Neuronal stem cell (in vitro differentiated cells): Measurements from ENCODE around the gene SLC39A11.
"Not testable (repeated sequence)": the region's sequence is repeated elsewhere in the genome, so short reads cannot be mapped to it uniquely, and the experiment has no call there.

Source experiments
- DNase-seq: peaks from one replicate; pipeline ENCODE4 v3.0.0-alpha.2; 2013; ENCODE audit warnings: low spot score
- H2AFZ ChIP-seq: one replicate; pipeline ENCODE4 v1.6.1; 2013; ENCODE audit warnings: mild to moderate bottlenecking, low read length, inconsistent platforms
- H2AK5ac ChIP-seq: 2 replicates; pipeline ENCODE4 v1.6.1; 2013; ENCODE audit warnings: low read depth, mild to moderate bottlenecking, inconsistent platforms, low read length, moderate library complexity, mixed read lengths
- H2BK120ac ChIP-seq: 2 replicates; pipeline ENCODE4 v1.6.1; 2013; ENCODE audit warnings: low read depth, mild to moderate bottlenecking, inconsistent platforms, low read length, moderate library complexity, mixed read lengths
- H2BK12ac ChIP-seq: one replicate; pipeline ENCODE4 v1.6.1; 2013; ENCODE audit warnings: low read length, inconsistent platforms
- H2BK15ac ChIP-seq: 2 replicates; pipeline ENCODE4 v1.6.1; 2013; ENCODE audit warnings: mild to moderate bottlenecking, low read length, inconsistent platforms, mixed read lengths
- H2BK5ac ChIP-seq: one replicate; pipeline ENCODE4 v1.6.1; 2013; ENCODE audit warnings: inconsistent platforms, mild to moderate bottlenecking, low read length, moderate library complexity
- H3K14ac ChIP-seq: one replicate; pipeline ENCODE4 v1.6.1; 2013; ENCODE audit warnings: low read length, inconsistent platforms
- H3K18ac ChIP-seq: 2 replicates; pipeline ENCODE4 v1.6.1; 2013; ENCODE audit warnings: low read length, inconsistent platforms
- H3K23ac ChIP-seq: 2 replicates; pipeline ENCODE4 v1.6.1; 2013; ENCODE audit warnings: low read depth, mild to moderate bottlenecking, mixed read lengths, low read length, inconsistent platforms; ENCODE audit not compliant: poor library complexity
- H3K27ac ChIP-seq: replicated peaks from 3 replicates; pipeline ENCODE4 v1.5.1; 2013; ENCODE audit warnings: low read length, inconsistent platforms
- H3K27me3 ChIP-seq, 3 experiments: 2 replicates each; pipeline ENCODE4 v1.6.1; 2013; ENCODE audit warnings: low read length in 3 of 3, mild to moderate bottlenecking in 2 of 3, inconsistent platforms in 1 of 3, low read depth in 1 of 3, mixed read lengths in 1 of 3, moderate library complexity in 1 of 3; ENCODE audit not compliant: control insufficient read depth in 3 of 3, insufficient read depth in 3 of 3
- H3K36me3 ChIP-seq, 2 donors: replicated peaks in 1 of 2; 2 replicates each; pipeline ENCODE4 v1.6.1; 2013; ENCODE audit warnings: low read length in 2 of 2; ENCODE audit not compliant: control insufficient read depth in 2 of 2, insufficient read depth in 2 of 2
- H3K4ac ChIP-seq: 2 replicates; pipeline ENCODE4 v1.6.1; 2013; ENCODE audit warnings: inconsistent platforms, mild to moderate bottlenecking, low read length, moderate library complexity
- H3K4me1 ChIP-seq, 2 donors: 1 replicate in 1 of 2; 2 replicates in 1 of 2; pipeline ENCODE4 v1.6.1; 2013; ENCODE audit warnings: low read length in 2 of 2, low read depth in 1 of 2; ENCODE audit not compliant: control insufficient read depth in 2 of 2, insufficient read depth in 1 of 2
- H3K4me2 ChIP-seq: one replicate; pipeline ENCODE4 v1.6.1; 2013; ENCODE audit warnings: mild to moderate bottlenecking, low read length, inconsistent platforms; ENCODE audit not compliant: insufficient read depth, poor library complexity, severe bottlenecking
- H3K4me3 ChIP-seq, 2 donors: 2 replicates each; pipeline ENCODE4 v1.5.1; 2013; ENCODE audit warnings: low read length in 2 of 2, mild to moderate bottlenecking in 2 of 2, inconsistent platforms in 1 of 2, moderate library complexity in 1 of 2
- H3K79me1 ChIP-seq: one replicate; pipeline ENCODE4 v1.6.1; 2013; ENCODE audit warnings: low read depth, mild to moderate bottlenecking, inconsistent platforms, low read length, moderate library complexity
- H3K9ac ChIP-seq: one replicate; pipeline ENCODE4 v1.6.1; 2013; ENCODE audit warnings: mild to moderate bottlenecking, low read depth, low read length, inconsistent platforms; ENCODE audit not compliant: poor library complexity
- H3K9me3 ChIP-seq, 2 donors: replicated peaks in 1 of 2; 2 replicates each; pipeline versions ENCODE3 to v1.6.1; 2013; ENCODE audit warnings: low read length in 2 of 2, mild to moderate bottlenecking in 2 of 2, inconsistent platforms in 1 of 2, low read depth in 1 of 2, mixed read lengths in 1 of 2, moderate library complexity in 1 of 2; ENCODE audit not compliant: control insufficient read depth in 2 of 2, insufficient read depth in 1 of 2
- H4K8ac ChIP-seq: one replicate; pipeline ENCODE4 v1.6.1; 2013; ENCODE audit warnings: low read depth, mild to moderate bottlenecking, inconsistent platforms, low read length, moderate library complexity
- H4K91ac ChIP-seq: one replicate; pipeline ENCODE4 v1.6.1; 2013; ENCODE audit warnings: low read length, low read depth, mild to moderate bottlenecking, inconsistent platforms; ENCODE audit not compliant: poor library complexity
- WGBS, 2 donors: extraction: QIAGEN DNeasy Blood & Tissue Kit; methylation state at CpG; one replicate each; pipeline ENCODE4 v1.1.7; 2013; ENCODE audit warnings: missing lambda C conversion rate in 2 of 2, mixed read lengths in 1 of 2; ENCODE audit not compliant: insufficient read length in 2 of 2, insufficient replicate concordance in 1 of 2; ENCODE audit errors: extremely low coverage in 2 of 2; 5-methylcytosine and 5-hydroxymethylcytosine counted together

The SLC39A11 gene

DNA sequence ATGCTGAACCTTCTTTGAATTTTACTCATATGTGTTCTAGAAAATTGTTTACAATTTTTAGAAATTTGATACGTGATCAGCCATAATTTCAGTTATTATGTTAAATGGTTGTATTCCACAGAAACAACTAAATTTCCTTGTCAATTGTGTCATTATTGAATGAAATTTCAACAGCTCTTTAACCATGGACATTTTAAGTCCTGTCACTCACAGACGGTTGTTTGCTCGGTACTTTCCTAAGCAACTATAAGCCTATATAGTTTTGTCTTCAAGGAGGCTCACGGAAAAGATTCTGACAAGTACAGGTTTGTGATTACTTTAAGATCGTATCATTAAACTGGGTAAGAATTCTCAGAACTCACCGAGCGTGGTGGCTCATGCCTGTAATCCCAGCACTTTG, 31.8 kb downstream of the SLC39A11 start:
- Histone ChIP-seq H3K4me2 (no peak overlapping the region), H3K36me3 (no peaks in the 10 kb centered on the region), H2BK120ac (no peak overlapping the region), H2BK15ac (no peak overlapping the region), H2BK12ac (no peak overlapping the region), H3K27me3 (no peaks in the 10 kb centered on the region), H3K4me3 (no peak overlapping the region), H3K23ac (no peak overlapping the region), H3K79me1 (no peaks in the 10 kb centered on the region), H2BK5ac (no peak overlapping the region), H3K27ac (no peak overlapping the region), H4K8ac (no peak overlapping the region), H3K4me1 (no peaks in the 10 kb centered on the region), H2AK5ac (no peak overlapping the region), H3K18ac (no peak overlapping the region), H3K4ac (no peak overlapping the region), H4K91ac (no peak overlapping the region), H3K9ac (no peak overlapping the region), H3K9me3 (no peaks in the 10 kb centered on the region), H2AFZ (no peak overlapping the region), H3K14ac (no peak overlapping the region)
- no peak for DNase-seq
- WGBS, 2 donors = no CpG with 5 or more reads among the region's 7 CpGs

DNA sequence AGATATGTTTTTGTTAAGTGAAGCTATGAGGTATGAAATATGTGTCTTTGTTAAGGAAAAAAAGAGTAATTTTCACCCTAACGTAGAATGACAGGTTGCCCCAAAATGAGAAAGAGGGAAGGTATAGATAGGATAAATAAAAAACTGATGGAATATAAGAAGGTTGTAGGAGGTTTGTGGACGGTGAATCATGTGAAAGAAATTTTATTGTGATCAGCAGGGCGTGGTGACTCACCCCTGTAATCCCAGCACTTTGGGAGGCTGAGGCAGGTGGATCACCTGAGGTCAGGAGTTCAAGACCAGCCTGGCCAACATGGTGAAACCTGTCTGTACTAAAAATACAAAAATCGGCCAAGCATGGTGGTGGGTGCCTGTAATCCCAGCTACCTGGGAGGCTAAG, 32.8 kb downstream of the SLC39A11 start:
- H2BK120ac ChIP-seq, H2BK12ac ChIP-seq, H3K18ac ChIP-seq, H3K4me3 ChIP-seq, H3K14ac ChIP-seq, H2AFZ ChIP-seq, H3K79me1 ChIP-seq, H3K4me2 ChIP-seq, H4K8ac ChIP-seq, H3K4me1 ChIP-seq, H3K27ac ChIP-seq, H3K9ac ChIP-seq, H3K27me3 ChIP-seq, H3K4ac ChIP-seq, H3K23ac ChIP-seq, H4K91ac ChIP-seq, DNase-seq, H2BK5ac ChIP-seq, H2BK15ac ChIP-seq, H3K36me3 ChIP-seq, H2AK5ac ChIP-seq, H3K9me3 ChIP-seq: not testable (repeated sequence)
- 100% methylated on average over 1 of the region's 4 CpGs; no CpG with 5 or more reads in 1 of the 2 donors for WGBS, 2 donors

GRCh38 chr17:73058022-73058421, 34.5 kb downstream of the SLC39A11 start:
- no peak overlapping the region for H3K4me2 ChIP-seq
- no peak overlapping the region for H2AK5ac ChIP-seq
- no peak for DNase-seq
- no peak overlapping the region for H2BK120ac ChIP-seq
- H4K8ac ChIP-seq = no peak overlapping the region
- H3K27ac ChIP-seq = no peak overlapping the region
- no peaks in the 10 kb centered on the region for H3K9me3 ChIP-seq
- no peak overlapping the region for H3K14ac ChIP-seq
- H2BK12ac ChIP-seq = no peak overlapping the region
- no peak overlapping the region for H3K4ac ChIP-seq
- no CpG with 5 or more reads among the region's 6 CpGs for WGBS, 2 donors
- no peak overlapping the region for H2AFZ ChIP-seq
- no peaks in the 10 kb centered on the region for H3K36me3 ChIP-seq
- no peak overlapping the region for H3K4me3 ChIP-seq
- no peak overlapping the region for H2BK15ac ChIP-seq
- H3K9ac ChIP-seq = no peak overlapping the region
- H3K27me3 ChIP-seq = no peaks in the 10 kb centered on the region
- H3K23ac ChIP-seq = no peak overlapping the region
- H3K79me1 ChIP-seq = no peaks in the 10 kb centered on the region
- H2BK5ac ChIP-seq = no peak overlapping the region
- H3K18ac ChIP-seq = no peak overlapping the region
- no peak overlapping the region for H4K91ac ChIP-seq
- no peaks in the 10 kb centered on the region for H3K4me1 ChIP-seq

DNA sequence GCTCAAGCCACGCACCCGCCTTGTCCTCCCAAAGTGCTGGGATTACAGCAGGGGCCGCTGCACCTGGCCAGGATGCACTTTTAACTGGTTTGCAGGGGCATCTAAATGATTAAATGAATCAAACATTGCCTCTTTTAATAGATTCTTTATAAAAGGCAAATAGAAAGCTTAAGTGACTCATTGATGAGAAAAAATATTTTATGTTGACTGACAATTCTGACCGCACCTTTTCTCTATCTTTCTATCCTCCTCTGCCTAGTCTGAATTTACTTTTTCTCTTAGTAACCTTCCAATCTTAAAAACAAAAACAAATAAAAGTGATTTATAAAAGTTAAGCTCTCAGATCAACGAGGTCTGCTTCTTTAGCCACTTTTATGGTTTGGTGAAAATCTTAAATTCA, 35.3 kb downstream of the SLC39A11 start:
- Histone ChIP-seq H2BK15ac (no peak overlapping the region), H3K4me3 (no peak overlapping the region), H3K4me1 (no peaks in the 10 kb centered on the region), H2AK5ac (no peak overlapping the region), H3K23ac (no peak overlapping the region), H3K9ac (no peak overlapping the region), H3K4me2 (no peak overlapping the region), H3K18ac (no peak overlapping the region), H3K4ac (no peak overlapping the region), H4K91ac (no peak overlapping the region), H2BK120ac (no peak overlapping the region), H2BK5ac (no peak overlapping the region), H3K27ac (no peak overlapping the region), H3K14ac (no peak overlapping the region), H3K9me3 (no peaks in the 10 kb centered on the region), H3K79me1 (no peaks in the 10 kb centered on the region), H3K36me3 (no peaks in the 10 kb centered on the region), H4K8ac (no peak overlapping the region), H2BK12ac (no peak overlapping the region), H2AFZ (no peak overlapping the region), H3K27me3 (no peaks in the 10 kb centered on the region)
- no CpG with 5 or more reads among the region's 5 CpGs for WGBS, 2 donors
- DNase-seq = no peak
